Measurements from ENCODE around the gene PDXP.
"Not testable (repeated sequence)": the region's sequence is repeated elsewhere in the genome, so short reads cannot be mapped to it uniquely, and the experiment has no call there.

PDXP gene

GRCh38 chr22:37647317-37647716 lies 11.2 kb upstream of the PDXP start:
- DNase-seq (ENCODE audit: low read depth): no peak

- no peak for DNase-seq (ENCODE audit: low read depth)
These were observed 10.6 kb upstream of the PDXP start for GRCh38 chr22:37647928-37648327.

GRCh38 chr22:37650463-37651136 lies 7.9 kb upstream of the PDXP start:
- no peak for DNase-seq (ENCODE audit: low read depth)

GRCh38 chr22:37654563-37655251 lies 3.8 kb upstream of the PDXP start:
- DNase-seq (ENCODE audit: low read depth): no peak

GRCh38 chr22:37655252-37655563 lies 3.3 kb upstream of the PDXP start:
- DNase-seq (ENCODE audit: low read depth): no peak

GRCh38 chr22:37656583-37656982 lies 1.9 kb upstream of the PDXP start:
- not testable (repeated sequence) for DNase-seq (ENCODE audit: low read depth)

- DNase-seq (ENCODE audit: low read depth): no peak
These were observed 862 bp upstream of the PDXP start for GRCh38 chr22:37657590-37658132.

GRCh38 chr22:37659066-37659896 lies 758 bp downstream of the PDXP start:
- DNase-seq (ENCODE audit: low read depth): no peak

GRCh38 chr22:37659897-37660708 lies 1.6 kb downstream of the PDXP start:
- DNase-seq (ENCODE audit: low read depth): no peak

GRCh38 chr22:37660709-37661045 lies 2.2 kb downstream of the PDXP start:
- no peak for DNase-seq (ENCODE audit: low read depth)

GRCh38 chr22:37661160-37661924 lies 2.8 kb downstream of the PDXP start:
- no peak for DNase-seq (ENCODE audit: low read depth)

- no peak for DNase-seq (ENCODE audit: low read depth)
These were observed 3.5 kb downstream of the PDXP start for GRCh38 chr22:37662039-37662438.

- no peak for DNase-seq (ENCODE audit: low read depth)
These were observed 5.1 kb downstream of the PDXP start for GRCh38 chr22:37663521-37664140.

GRCh38 chr22:37664249-37665101 lies 6.0 kb downstream of the PDXP start:
- DNase-seq (ENCODE audit: low read depth): no peak

GRCh38 chr22:37665487-37665886 lies 7.0 kb downstream of the PDXP start:
- DNase-seq (ENCODE audit: low read depth): no peak

GRCh38 chr22:37669586-37669985 lies 11.1 kb downstream of the PDXP start:
- no peak for DNase-seq (ENCODE audit: low read depth)

GRCh38 chr22:37672206-37672919 lies 13.8 kb downstream of the PDXP start:
- no peak for DNase-seq (ENCODE audit: low read depth)

GRCh38 chr22:37672920-37673455 lies 14.5 kb downstream of the PDXP start:
- DNase-seq (ENCODE audit: low read depth): no peak

- DNase-seq (ENCODE audit: low read depth): no peak
These were observed 15.7 kb downstream of the PDXP start for GRCh38 chr22:37674248-37674647.
